NCI-H2196 (cell line): ENCODE data around the gene SAMHD1.
"Not testable (repeated sequence)": the region's sequence is repeated elsewhere in the genome, so short reads cannot be mapped to it uniquely, and the experiment has no call there.

ENCODE experiments used
- DNase-seq: peaks from one replicate; lab custom pipeline; 2025; ENCODE audit not compliant: unreplicated experiment; lab: John Stamatoyannopoulos, UW

SAMHD1 gene

DNA sequence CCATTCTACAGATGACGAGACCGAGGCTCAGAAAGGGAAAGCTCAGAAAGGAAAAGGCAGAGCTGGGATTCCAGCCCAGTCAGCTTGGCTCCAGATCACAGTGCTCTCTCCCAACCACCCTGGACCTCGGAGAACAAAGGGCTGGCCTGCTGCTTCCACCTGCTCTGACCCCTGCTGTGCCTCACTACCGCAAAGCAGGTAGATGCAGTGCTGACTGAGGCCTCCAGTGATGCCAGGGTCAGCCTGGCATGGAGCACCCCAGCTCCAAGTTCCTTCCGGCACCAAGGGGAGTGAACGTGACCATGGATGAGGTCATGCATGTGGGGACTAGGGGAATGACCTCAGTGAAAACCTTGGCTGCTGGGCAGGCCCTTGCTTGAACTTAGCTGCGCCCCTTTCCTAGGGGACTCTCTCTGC is 96.3 kb downstream of the SAMHD1 start:
- DNase-seq: peak; percentile 12

DNA sequence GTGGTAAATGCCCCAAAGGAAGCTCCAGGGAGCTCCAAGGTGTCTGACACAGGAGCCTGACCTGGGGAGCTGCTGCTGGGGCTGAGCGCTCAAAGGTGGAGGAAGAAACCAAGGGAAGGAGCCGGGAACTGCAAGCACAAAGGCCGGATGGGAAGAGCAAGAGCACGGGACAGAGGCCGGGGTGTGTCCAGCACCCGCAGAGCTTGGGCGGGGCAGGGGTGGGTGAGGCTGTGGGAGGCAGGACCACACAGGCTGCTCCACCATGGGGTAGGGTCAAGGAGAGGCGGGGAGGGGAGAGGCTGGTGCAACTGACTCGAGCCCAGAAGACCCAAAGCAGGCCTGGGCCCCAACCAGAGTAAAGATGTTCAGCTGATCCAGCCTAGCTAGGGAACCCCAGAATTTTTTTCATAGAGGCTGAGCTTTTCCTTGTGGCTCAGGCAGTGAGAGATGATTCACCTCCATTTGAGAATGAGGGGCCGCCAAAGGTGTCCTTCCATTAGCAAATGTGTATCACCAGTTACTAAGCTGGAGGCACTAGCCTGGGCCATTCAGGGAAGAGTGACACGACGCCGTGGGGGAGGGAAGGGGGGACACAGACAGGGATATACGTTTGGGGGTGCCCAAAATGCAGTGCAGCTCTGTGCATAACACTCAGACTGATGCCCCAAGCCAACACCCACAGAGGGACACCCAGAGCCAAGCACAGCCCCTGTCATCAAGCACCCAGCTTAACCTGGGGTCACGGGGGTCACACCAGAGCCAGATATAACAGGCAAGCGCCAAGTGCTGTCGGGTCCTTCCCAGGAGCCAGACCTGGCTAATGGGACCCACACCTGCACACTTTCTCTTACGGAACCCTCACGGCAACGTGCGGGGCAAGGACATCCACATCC is 96.9 kb downstream of the SAMHD1 start:
- no peak for DNase-seq

DNA sequence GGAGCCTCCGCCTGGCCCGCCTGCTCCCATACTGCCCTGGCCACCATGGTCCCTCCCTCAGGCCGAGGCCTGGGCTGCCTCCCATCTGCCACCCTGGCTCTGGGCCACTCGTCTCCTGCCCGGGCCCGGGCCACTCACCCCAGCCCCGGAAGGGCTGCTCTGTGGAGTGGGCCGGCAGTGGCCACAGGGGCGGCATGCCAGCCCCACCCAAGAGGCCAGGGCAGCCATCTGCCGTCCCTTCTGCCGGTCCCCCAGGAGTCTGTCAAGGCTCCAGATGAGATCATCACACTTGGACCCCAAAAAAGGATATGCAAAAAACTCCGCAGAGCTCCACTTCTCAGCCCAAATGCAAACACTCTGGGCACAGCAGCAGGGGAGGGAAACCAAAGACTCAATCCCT is 99.3 kb downstream of the SAMHD1 start:
- DNase-seq: no peak

DNA sequence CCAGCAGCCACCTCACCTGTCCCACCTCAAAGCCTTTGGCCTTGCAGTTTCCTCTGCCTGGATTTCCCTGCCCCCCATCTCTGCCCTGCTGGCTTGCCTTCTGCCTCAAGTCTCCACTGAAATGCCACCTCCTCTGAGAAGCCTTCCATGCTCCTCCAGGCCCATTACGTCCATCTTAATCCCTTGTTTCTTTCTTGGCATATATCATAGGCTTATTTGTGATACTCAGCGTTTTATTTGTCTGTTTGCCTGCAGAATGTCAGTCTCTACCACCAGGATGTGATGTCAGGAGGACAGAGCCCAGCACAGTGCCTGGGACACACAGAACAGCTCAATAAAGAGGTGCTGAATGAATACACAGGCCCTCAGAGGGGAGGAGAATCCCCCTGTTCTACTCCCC is 100.0 kb downstream of the SAMHD1 start:
- no peak for DNase-seq

DNA sequence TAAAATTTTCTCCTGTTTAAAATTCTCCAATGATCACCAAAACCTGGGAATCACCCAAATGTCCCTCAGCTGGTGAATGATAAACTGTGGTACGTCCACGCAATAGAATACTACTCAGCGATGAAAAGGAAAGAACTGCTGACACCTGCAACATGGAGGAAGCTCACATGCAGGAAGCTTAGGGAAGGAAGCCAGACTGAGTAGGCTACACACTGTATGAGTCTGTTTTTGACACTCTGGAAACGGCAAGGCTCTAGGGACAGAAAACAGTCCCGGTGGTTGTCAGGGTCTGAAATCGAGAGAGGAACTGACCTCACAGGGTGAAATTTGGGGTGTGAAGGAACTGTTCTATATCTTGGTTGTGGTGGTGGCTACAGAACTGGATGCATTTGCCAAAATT is 100.7 kb downstream of the SAMHD1 start:
- no peak for DNase-seq

DNA sequence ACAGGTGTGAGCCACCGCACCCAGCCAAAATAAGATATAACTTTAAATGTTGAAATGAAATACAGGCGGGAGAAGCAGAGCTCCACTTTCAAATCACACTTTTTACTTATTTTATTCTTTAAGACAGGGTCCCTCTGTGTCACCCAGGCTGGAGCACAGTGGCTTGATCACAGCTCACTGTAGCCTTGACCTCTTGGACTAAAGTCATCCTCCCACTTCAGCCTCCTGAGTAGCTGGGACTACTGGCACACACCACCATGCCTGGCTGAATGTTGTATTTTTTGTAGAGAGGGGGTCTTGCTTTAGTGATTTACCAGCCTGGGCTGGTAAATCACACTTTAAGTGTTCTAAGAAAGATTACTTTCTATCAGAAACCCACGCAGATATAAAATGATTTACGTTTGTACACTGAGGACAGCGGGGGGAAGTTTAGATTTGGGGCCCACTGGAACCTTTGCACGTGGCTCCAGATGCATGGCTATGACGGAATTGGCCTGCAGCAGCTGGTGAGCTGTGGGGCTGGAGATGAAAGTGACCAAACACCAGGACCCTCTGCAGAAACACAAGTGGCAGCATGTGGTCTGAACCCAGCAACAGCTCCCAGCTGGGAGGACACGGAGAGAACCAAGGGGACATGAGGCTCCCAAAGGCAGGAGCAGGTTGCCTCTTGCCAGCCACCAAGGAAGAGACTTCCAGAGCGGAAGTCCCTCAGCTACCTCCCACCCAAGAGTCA is 102.0 kb downstream of the SAMHD1 start:
- DNase-seq: no peak

DNA sequence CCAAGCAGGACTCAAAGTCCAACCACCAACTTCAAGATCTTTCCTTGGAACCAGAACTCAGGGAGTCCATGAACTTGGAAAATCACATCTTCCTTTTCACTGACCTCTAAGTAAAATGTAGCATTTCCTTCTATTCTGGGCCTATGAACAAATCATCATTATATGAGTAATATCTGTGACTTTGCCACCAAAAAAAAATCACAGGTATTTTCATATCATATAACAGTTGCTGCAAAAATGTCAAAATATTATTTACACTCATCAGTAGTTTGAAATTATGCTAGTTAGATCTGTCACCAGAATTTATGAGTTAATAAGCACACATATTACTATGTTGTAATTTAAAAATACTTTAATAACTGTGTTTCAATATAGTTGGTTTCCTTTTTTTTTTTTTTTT is 102.8 kb downstream of the SAMHD1 start:
- DNase-seq: no peak

DNA sequence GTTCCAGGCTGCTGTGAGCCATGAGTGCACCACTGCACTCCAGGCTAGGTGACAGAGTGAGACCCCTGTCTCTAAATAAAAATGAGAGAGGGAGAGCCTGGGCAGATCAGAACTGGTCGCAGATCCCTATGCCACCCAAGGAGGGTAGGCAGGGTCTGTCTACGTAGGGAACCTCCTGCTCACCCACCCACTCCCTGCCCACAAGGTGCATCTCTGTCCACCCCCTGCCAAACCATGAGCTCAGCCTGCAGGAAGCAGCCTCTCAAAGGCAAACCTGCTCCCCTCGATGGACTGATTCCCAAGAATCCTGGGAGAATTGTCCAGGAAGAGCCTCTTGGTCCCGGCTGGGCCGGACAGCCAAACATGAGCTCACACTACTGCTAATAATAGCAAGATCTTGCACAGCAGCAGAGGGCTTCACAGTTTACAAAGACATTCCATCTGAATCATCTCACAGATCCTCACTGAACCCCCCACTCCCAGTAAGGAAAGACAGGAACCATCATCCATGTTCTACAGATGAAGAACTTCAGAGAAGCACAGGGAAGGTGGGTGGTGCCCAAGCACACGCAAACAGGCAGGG is 103.3 kb downstream of the SAMHD1 start:
- no peak for DNase-seq

DNA sequence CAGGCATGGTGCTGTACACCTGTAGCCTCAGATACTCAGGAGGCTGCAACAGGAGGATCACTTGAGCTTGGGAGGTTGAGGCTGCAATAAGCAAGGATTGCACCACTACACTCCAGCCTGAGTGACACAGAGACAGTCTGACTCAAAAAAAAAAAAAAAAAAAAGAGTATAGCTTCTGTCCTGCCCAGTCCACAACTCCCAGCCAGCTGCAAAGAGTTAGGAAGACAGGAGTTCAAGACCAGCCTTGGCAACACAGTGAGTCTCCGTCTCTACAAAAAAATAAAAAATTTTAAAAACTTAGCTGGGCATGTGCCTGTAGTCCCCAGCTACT is 103.8 kb downstream of the SAMHD1 start:
- no peak for DNase-seq

DNA sequence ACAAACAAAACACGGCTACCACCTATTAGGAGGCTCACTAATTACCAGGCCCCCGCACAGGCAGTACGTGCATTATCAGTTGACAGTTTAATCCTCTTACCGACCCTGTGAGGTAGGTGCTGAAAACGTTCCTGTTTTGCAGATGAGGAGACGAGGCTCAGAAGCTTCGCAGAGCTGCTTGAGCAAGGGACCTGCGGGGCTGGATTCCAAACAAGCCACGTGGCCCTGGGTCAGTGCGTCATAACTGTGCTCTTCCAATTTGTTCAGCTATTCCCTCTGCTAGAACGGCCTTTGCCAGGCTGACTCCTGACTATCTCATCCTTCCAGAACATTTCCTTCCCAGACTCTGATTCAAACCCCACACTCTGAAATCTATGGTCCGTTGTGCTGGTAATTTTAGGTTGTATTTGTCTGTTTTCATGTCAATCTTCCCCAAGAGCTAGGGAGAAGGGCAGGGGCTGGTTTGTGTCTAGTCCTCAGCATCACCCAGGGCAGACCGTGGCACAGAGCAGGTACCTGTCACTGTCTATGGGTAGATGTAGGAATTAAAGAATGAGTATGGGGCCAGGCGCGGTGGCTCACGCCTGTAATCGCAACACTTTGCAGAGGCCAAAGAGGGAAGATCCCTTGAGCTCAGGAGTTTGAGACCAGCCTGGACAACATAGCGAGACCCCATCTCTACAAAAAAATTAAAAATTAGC is 104.3 kb downstream of the SAMHD1 start:
- no peak for DNase-seq

DNA sequence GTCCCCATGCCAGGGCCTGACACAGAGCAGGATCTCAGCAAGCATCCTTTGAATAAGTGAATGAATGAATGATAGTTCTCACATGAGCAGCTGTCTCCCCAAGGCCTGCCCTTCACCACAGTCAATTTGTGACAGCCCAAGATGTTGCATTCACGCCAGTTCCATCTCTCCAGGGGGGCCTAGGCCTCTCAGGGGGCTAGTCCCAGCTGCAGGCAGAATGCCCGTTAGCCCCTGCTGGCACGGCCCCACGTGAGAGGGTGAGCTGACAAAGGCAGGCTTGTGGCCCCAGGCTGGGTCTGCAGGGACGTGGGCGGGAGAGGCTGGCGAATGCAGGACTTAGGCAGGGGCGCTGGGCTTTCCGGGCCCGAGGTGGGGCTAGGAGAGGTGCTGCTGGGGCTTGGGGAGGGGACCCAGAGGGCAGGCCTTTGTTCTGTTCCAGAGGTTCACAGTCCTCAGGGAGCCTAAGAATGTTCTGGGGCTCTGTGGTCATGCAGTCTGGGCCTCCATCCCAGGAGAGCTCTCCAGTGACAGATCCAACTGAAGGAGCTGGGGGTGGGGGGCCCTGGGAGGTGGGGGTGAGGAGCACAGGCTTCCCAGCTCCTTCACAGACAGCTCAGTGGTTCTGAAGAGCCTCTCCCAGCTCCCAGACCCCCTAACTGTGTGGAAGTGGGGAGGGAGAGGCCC is 106.1 kb downstream of the SAMHD1 start:
- no peak for DNase-seq

DNA sequence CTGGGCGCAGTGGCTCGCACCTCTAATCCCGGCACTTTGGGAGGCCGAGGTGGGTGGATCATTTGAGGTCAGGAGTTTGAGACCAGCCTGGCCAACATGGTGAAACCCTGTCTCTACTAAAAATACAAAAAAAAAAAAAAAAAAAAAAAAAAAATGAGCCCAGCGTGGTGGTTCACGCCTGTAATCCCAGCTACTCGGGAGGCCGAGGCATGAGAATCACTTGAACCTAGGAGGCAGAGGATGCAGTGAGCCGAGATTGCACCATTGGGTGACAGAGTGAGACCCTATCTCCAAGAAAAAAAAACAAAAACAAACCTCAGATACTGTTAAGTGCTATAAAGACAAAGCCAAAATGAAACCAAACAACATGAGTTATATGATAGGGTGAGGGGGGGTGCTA is 110.5 kb downstream of the SAMHD1 start:
- not testable (repeated sequence) for DNase-seq
